Measurements from ENCODE around the gene EDAR.

EDAR gene

GRCh38 chr2:108958632-108959341 is 30.2 kb downstream of the EDAR start:
- no peak overlapping the region for H3K27ac ChIP-seq
- TF ChIP-seq CTCF (IDR thresholded peaks at IDR 0.05): no peak
- TF ChIP-seq ZFX (IDR thresholded peaks at IDR 0.05; ENCODE audit: borderline replicate concordance): no peak

GRCh38 chr2:108958002-108958401 is 31.0 kb downstream of the EDAR start:
- no peak for TF ChIP-seq CTCF (IDR thresholded peaks at IDR 0.05)
- TF ChIP-seq ZFX (IDR thresholded peaks at IDR 0.05; ENCODE audit: borderline replicate concordance): no peak

GRCh38 chr2:108956375-108956774 is 32.6 kb downstream of the EDAR start:
- TF ChIP-seq CTCF (IDR thresholded peaks at IDR 0.05) (no peak), ZFX (IDR thresholded peaks at IDR 0.05; ENCODE audit: borderline replicate concordance) (no peak)
- no peak overlapping the region for H3K27ac ChIP-seq

More at GRCh38 chr2:108958002-108958401, 31.0 kb downstream of the EDAR start:
- H3K27ac ChIP-seq: no peak overlapping the region

- no peak for TF ChIP-seq ZFX (IDR thresholded peaks at IDR 0.05; ENCODE audit: borderline replicate concordance)
- TF ChIP-seq CTCF (IDR thresholded peaks at IDR 0.05): no peak
- no peak overlapping the region for H3K27ac ChIP-seq
Observed at GRCh38 chr2:108950369-108951135, 38.5 kb downstream of the EDAR start.

GRCh38 chr2:108949316-108950239 is 39.4 kb downstream of the EDAR start:
- H3K27ac ChIP-seq: no peak overlapping the region
- no peak for TF ChIP-seq ZFX (IDR thresholded peaks at IDR 0.05; ENCODE audit: borderline replicate concordance)
- no peak for TF ChIP-seq CTCF (IDR thresholded peaks at IDR 0.05)

- TF ChIP-seq CTCF (IDR thresholded peaks at IDR 0.05): no peak
- TF ChIP-seq ZFX (IDR thresholded peaks at IDR 0.05; ENCODE audit: borderline replicate concordance): no peak
- no peak overlapping the region for H3K27ac ChIP-seq
Observed at GRCh38 chr2:108947271-108947907, 41.6 kb downstream of the EDAR start.

All from 22Rv1 (cell line).